ENCODE measurements around the gene NDRG2.
"Not testable (repeated sequence)": the region's sequence is repeated elsewhere in the genome, so short reads cannot be mapped to it uniquely, and the experiment has no call there.

Gene NDRG2

GRCh38 chr14:20986811-20987210 lies 38.0 kb downstream of the NDRG2 start:
- no peak for DNase-seq (ENCODE audit: low spot score)
- no peak for TF ChIP-seq CTCF (IDR thresholded peaks at IDR 0.05; ENCODE audit: extremely low read depth, insufficient read depth, missing control alignments)
- in situ Hi-C loops (cut with MboI; ENCODE audit: low pct_unique_long_range_greater_than_20kb, low sequenced_read_pairs, unreplicated experiment), result no loop called here

GRCh38 chr14:20985650-20986049 lies 39.2 kb downstream of the NDRG2 start:
- in situ Hi-C loops (cut with MboI; ENCODE audit: low pct_unique_long_range_greater_than_20kb, low sequenced_read_pairs, unreplicated experiment); DNase-seq (ENCODE audit: low spot score): not testable (repeated sequence)

- no peak for TF ChIP-seq CTCF (IDR thresholded peaks at IDR 0.05; ENCODE audit: extremely low read depth, insufficient read depth, missing control alignments)
- in situ Hi-C loops (cut with MboI; ENCODE audit: low pct_unique_long_range_greater_than_20kb, low sequenced_read_pairs, unreplicated experiment), result no loop called here
- DNase-seq (ENCODE audit: low spot score), result no peak
Measured at GRCh38 chr14:20982646-20983369, 42.1 kb downstream of the NDRG2 start.

- in situ Hi-C loops (cut with MboI; ENCODE audit: low pct_unique_long_range_greater_than_20kb, low sequenced_read_pairs, unreplicated experiment), result no loop called here
- DNase-seq (ENCODE audit: low spot score), result no peak
- TF ChIP-seq CTCF (IDR thresholded peaks at IDR 0.05; ENCODE audit: extremely low read depth, insufficient read depth, missing control alignments), result no peak
Measured at GRCh38 chr14:20980906-20981305, 44.0 kb downstream of the NDRG2 start.

GRCh38 chr14:20978687-20979086 lies 46.2 kb downstream of the NDRG2 start:
- DNase-seq (ENCODE audit: low spot score), result no peak
- in situ Hi-C loops (cut with MboI; ENCODE audit: low pct_unique_long_range_greater_than_20kb, low sequenced_read_pairs, unreplicated experiment), result no loop called here
- no peak for TF ChIP-seq CTCF (IDR thresholded peaks at IDR 0.05; ENCODE audit: extremely low read depth, insufficient read depth, missing control alignments)

GRCh38 chr14:20976291-20976690 lies 48.6 kb downstream of the NDRG2 start:
- in situ Hi-C loops (cut with MboI; ENCODE audit: low pct_unique_long_range_greater_than_20kb, low sequenced_read_pairs, unreplicated experiment), result no loop called here
- no peak for DNase-seq (ENCODE audit: low spot score)
- TF ChIP-seq CTCF (IDR thresholded peaks at IDR 0.05; ENCODE audit: extremely low read depth, insufficient read depth, missing control alignments), result no peak

- in situ Hi-C loops (cut with MboI; ENCODE audit: low pct_unique_long_range_greater_than_20kb, low sequenced_read_pairs, unreplicated experiment), result no loop called here
- no peak for TF ChIP-seq CTCF (IDR thresholded peaks at IDR 0.05; ENCODE audit: extremely low read depth, insufficient read depth, missing control alignments)
- DNase-seq (ENCODE audit: low spot score), result no peak
Measured at GRCh38 chr14:20973501-20973900, 51.4 kb downstream of the NDRG2 start.

Data from GM13977 (cell line).